GM04504 (cell line): Measurements from ENCODE around the gene CHRNA3.

ENCODE experiments used
- DNase-seq: peaks from one replicate; pipeline ENCODE4 v3.0.0-alpha.2; 2012; ENCODE audit warnings: low read depth

CHRNA3 gene

DNA sequence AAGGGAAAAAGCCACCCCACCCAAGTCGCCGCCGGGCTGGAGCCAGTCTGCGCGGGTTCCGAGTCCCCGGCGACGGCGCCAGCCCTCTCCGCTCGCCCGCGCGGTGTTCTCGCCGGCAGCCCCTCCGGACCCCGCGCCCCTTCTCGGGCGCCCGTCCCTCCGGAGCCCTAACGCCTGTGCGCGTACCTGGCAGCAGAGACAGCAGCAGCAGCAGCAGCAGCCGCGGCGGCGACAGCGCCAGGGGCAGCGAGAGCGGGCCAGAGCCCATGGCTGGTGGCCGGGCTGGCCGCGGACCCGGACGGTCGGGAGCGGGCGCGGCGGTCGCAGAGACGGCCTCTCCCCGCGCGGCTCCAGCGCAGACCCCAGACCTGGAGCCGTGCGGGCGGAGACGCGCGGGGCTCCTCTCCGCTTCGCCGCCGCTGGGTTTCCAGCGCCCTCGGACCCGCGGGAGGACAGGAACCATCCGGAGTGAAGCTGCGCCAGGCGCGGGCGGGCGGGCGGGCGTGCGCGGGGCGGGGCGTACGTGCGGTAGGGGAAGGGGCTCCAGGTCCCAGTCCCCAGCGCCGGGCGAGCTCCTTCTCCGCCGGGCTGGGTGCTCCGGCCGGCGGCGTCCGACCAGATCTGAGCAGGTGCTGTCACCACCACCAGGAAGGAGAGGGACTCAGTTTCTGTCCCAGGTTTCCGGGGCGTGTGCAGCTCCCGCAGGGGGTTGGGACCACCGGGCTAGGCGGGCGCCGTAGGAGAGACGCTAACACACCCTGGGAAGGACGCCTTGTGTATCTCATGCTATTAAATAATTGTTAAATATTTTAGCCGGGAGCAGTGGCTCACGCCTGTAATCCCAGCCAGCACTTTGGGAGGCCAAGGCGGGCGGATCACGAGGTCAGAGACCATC lies at the start of gene CHRNA3:
TSS of gene CHRNA3 (minus strand) at position 470 of the 895 bp plus-strand sequence. CDS start at position 268, 202 bp downstream.
- no peak for DNase-seq

DNA sequence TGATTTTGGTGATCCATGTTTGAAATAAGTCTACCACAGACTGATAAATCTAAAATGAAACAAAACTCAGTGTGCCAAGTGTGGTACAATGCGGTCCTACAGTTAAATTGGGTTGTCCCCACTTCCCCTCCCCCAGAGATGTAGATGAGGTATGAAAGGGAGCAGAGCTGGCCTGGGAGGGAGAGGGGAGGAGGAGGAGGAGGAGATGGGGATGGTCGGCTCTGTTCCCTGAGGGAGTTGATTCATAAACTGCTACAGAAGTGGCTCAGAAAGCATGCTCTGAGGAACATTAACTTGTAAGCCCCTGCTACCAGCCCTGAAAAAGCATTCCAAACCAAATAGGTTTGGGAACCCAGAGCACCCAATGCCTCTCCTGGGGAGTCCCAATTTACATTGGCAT lies 48.2 kb upstream of the CHRNA3 start:
- no peak for DNase-seq

DNA sequence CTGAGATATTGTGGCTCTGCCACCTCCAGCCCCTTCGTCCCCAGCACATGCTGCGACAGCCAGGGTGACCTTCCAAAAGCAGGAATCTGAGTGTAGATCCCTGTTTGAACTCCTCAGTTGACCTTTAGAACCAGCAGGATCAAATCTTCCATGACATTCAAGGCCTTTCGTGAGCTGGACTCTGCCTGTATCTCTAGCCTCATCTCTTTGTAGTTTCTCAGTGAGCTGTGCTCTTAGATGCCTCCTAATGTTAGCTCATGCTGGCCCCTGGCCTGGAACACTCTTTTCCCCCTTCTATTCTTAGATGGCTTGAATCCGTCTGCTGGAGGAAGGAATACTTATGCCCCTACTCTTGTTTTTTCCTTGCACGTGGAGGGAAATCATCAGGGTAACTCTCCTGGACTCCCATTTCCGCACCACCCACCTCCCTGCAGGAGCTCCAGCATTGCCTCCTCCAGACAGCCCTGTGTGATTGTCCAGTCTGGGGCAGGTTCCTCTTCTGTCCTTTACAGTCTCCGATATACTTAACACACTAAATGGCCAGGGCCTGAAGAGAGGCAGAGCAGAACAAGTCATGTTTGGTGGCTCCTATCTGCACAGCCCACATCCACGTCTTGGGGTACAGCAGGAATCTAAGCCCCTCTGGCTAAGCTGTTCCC lies 46.9 kb upstream of the CHRNA3 start:
- no peak for DNase-seq

DNA sequence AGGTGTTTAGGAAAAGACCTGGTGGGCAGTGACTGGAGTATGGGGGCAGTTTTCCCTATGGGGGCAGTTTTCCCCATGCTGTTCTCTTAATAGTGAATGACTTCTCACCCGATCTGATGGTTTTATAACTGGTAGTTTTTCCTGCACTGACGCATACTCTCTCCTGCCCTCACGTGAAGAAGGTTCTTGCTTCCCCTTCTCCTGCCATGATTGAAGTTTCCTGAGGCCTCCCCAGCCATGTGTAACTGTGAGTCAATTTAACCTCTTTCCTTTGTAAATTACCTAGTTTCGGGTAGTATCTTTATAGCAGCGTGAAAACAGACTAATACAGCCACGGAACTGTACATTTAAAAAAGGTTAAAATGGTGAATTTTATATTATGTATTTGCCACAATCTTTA lies 45.2 kb upstream of the CHRNA3 start:
- DNase-seq = no peak

DNA sequence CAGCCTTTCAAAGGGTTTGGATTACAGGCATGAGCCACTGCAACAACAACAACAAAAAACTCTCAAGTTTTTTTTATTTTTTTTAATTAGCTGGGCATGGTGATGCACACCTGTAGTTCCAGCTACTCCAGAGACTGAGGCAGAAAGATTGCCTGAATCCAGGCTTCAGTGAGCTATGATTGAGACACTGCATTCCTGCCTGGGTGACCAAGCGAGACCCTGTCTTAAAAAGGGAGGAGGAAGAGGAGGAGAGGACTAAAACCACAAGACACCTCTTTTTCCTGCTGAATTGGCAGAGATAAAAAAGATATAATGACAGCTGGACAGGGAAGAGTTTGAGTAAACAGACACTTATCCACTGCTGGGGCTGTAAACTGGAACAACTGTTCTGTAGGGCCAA lies 42.9 kb upstream of the CHRNA3 start:
- no peak for DNase-seq

DNA sequence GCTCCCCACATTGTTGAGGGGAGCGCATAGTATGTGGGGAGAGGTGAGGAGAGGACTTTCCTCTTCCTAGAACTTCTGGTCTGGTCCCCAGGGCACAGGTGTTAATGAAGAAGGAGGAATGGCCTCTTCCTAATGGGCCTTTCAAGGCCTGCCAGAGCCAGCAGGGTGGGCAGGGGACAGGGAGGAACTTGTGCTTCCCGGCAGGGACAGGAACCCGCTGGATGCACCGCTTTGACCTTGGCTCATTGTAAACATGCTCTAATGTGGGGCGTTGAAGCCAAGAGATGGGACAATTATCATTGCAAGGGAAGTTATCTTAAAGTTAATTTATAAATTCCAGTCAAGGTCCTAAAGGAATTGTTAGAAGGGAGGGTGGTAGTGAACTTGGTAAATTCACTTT lies 41.2 kb upstream of the CHRNA3 start:
- no peak for DNase-seq

DNA sequence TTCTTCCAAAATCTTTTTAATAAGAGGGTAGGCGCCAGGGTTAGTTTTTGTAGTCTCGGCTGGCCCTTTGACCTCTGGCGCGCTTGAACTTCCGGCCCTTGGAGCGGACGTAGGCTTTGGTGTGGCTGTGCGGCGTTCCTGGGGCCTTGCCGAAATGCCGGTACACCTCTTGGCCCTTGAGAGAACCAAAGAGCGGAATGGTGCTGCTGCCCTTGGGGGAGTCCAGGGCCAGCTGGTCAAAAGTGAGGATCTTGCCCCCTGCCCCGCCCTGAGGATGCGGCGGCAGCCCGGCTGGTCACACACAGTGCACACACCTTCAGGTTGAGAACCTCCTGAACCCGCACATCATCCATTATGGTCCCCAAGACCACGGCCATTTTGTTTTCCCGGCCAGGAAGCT lies 40.2 kb upstream of the CHRNA3 start:
- DNase-seq = no peak

DNA sequence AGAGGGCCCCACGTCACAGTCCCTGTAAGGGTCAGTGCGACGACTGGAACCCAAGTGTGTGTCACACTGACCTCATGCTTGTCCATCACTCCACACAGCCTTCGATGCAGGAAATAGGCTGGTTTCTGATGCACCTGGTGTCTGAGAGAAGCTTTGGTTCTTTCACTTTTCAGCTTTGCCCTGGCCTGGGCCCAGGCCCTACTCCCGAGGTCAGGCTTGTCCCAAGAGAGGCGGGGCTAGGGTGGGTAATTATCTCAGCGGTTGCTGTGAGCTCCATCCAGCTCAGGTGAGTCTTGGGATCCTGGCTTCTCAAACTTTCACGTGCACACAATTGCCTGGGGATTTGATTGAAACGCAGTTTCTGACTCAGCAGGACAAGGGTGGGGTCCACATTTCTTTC lies 39.8 kb upstream of the CHRNA3 start:
- DNase-seq = no peak

DNA sequence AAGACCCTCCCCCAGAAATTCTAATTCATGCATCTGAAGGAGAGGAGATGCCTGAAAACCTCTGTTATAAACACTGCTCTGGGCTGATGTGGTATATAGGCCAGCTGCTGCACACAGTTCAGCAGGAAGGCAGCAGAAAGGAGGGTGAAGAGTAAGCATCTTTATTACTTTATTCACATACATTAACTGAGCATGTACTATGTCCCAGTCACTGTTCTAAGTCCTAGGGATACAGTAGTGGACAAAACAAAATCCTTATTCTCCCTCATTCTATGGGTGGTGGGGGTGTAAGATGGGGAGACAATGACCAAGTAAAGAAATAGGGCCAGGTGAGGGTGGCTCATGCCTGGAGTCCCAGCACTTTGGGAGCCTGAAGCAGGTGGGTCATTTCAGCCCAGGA lies 38.0 kb upstream of the CHRNA3 start:
- no peak for DNase-seq

DNA sequence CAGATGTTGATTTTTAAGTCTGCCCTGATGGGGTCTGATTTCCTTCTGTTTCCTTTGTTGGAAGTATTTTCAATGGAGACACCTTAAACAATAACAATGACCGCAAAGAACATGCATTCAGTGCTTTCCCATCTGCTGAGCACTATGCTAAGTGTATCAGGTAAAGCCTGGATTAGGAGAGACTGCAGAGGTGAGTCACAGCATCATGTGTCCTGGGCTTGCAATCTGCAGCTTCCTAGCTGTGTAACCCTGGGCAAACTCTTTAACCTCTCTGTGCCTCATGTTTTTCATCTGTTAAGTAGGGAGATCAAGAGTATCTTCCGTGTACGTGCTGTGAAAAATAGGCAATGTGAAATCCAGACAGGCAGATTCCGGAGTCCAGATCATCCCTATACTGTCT lies 33.5 kb upstream of the CHRNA3 start:
- DNase-seq = no peak

DNA sequence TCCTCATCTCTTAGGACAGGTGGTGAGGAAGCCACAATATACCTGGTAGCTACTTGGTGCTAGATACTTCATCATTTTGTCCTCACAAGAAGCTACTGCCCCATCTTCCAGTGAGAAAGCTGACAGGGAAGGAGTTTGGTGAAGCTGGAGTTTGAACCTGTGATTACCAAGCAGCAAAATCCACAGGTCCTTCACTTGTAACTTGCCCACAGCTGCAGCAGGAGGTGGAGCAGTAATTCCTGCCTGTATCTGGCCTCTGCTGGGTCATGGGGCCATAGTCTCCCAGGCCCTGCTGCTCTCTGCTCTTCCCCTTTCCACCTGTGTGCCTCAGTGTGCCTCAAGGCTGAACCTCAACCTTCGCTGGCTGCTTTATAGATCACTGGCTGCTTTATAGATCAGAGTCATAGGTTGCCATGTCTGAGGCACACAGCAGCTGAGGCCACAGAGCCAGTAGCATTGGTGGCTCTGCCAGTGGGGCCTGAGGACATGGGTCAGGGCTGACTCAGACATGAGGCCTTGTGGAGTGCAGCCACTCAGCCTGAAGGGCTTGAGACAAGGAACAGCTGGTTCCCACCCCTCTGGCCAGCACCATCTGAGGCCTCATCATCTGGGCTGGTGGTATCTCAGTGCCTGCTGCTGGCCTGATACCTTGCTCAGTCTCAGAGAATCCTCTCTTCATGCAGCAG lies 31.3 kb upstream of the CHRNA3 start:
- no peak for DNase-seq

DNA sequence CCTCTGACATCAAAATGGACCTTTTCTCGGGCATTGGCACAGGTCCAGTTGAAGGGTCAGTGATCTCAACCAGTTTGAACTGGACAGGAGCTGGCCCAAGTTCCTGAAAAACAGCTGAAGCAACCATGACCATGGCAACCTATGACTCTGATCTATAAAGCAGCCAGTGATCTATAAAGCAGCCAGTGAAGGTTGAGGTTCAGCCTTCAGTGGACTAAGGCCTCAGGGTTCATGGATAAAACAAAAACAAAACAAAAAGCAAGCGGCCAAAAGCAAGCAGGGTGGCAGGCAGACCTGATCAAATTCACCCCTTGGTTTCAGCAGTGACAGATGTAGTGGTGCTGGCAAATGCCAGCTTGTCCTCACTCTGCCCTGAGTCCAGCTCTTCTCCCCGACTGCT lies 30.2 kb upstream of the CHRNA3 start:
- DNase-seq = no peak

DNA sequence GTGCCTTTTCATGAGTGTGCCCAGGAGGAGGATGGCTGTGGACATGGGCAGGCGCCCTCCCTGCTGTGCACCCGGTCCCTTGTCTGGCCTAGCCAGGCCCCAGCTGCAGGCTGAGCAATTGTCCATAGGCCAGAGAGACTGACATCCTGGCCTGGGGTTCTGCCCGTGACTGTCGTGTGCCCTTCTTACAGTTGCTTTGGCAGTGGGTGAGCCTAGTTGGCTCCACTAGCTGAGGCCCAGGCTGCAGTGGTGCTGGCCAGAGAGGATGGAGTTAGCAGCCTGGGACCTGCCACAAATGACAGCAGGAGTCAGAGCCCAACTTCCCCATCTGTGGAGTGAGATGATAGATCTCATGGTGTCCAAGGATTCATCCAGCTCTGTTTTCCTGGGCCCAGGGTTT lies 29.2 kb upstream of the CHRNA3 start:
- DNase-seq = no peak

DNA sequence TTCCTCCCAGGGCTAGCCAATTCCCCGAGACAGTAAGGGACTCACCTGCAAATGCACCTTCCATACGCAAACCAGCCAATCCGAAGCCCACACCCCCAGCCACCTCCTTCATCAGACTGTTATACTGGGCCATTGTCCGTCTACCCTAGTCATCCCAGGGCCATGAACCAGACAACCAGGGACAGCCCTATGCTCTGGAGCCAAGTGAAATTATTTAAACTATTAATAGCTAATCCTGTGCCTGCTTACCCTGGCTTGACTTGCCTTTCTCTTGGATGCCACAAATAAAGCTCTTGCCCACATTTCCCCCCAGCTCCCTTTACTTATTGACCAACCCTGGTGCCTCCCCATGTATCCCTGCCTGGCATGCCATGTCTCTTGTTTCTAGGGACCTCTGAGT lies 24.2 kb upstream of the CHRNA3 start:
- no peak for DNase-seq

DNA sequence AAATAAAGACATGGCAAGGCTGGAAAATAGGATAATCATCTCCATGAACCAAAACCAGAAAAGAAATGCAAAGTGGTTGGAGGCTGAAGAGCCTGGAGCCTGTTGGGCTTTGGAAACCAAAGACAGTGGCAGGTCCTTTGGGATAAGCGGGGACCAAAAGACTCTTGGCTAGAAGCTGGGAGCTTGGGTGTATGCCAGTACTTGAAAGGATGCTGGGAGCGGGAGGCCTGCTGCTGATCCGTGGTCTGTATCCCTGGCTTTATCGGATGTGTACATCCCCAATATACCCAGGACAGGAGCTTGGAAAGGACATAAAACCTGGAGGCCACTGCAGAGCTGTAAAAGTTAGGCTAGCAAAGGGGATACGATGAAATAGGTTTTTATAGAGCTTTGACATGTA lies 21.5 kb upstream of the CHRNA3 start:
- no peak for DNase-seq

DNA sequence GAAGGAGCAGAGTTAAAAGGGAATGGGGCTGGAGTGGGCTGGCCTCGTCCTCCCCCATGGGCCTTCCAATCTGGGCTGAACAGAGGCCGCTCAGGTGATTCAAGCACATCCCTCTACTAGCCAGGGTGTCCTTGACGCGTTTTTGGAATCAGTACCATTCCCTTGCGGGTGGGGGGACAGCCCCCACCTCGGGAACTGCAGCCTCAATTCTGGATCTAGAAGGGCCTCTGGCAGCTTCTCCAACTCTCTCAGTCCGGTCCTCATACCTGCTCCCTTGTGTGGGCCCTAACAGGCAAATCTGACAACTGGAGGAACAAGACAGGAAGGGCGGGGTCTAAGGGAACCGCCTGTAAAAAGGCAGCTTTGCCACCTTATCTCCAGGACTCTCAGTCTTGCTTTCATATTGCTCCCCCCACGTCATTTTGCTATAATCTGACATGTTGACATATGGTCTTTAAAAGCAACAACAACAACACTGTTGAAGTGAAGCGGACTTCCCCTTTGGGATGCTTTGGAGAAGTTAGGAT lies 21.0 kb upstream of the CHRNA3 start:
- DNase-seq = no peak

DNA sequence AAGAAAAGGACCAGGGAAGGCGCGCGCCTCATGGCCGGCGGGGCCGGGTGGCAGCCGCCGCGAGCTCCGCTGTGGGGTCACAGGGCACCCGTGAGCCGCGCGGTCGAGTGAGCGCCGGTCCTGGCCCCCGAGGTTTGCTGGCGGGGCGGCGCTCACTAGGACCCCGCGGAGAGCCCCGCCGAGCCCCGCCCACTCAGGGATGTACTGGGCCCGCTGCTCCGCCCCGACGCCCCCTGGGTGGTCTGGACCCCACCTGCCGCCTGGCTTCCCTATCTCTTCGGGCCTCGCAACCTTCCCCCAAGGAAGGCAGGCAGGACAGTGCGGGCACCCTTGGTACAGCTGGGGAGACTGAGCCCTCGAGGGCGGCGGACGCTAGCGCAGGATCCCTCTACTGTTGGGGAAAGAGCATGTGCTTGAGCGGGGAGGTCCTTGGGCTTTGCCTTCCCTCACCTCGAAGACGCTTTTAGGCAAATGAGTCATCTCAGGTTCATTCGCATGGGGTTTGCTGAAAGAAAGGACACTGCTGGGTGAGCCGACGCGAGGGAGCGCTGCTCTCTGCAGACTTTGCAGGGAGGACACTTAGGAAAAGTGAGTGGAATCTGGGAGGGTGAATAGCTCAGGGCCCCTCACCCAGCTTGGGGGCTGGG lies 20.4 kb upstream of the CHRNA3 start, which contains the start of gene CHRNB4:
TSS of gene CHRNB4 (minus strand) at position 109 of the 647 bp plus-strand sequence. CDS start at position 32, 77 bp downstream.
- DNase-seq = no peak

DNA sequence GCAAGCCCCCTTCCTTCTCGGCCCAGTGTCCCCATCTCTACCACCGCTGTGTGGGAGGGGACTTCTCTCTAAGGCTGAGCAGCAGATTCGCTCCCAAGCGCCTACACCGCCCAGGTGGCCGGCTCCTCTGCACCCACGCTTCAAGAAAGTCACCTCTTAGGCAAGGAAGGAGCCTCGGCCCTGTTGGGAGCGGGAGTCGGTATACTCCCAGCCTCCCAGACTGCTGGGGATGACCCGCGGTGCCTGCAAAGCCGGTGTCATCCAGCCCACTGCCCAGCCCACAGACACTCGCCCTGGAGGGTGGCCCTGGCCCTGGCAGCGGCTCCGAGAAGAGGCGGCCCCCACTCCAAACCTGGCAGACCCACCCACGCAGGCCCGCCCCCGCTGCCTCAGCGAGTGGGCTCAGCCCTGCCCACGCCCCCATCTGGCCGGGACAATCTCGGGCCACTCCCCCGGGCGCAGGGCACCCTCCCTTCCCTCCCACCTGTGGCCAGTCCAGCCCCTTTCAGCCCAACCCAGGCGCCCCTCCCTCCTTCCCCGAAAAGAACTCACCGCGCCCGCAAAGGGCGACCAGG lies 19.8 kb upstream of the CHRNA3 start:
- no peak for DNase-seq

DNA sequence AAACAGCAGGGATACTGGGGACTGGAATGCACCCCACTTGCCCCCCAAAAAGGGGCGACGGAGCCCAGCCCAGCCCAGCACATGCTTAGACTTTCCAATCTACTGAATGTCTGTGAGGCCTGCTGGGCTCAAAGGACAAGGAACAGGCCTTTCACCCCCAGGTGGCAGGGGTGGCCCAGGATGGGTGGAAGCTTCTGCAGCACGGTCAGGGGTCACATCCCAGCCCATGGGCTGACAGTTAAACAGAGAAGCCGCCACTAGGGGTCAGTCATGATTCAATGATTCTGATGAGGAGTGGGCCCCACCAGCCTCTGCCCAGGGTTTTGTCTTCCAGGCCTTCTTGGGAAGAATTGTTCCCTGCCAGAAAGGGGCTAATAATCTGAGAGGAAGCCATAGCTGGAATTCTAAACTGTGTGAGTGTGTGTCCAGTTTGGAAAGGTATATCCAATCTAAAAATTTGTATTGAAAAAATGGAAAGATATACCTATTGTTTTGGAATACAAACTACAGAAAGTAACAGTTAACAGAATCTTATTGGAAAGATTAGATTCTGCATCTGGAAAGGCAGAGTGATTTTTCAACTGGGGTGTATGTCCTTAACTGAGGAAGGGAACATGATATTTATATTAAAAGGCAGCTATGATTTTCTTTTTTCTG lies 18.0 kb upstream of the CHRNA3 start:
- DNase-seq = peak; percentile 3

DNA sequence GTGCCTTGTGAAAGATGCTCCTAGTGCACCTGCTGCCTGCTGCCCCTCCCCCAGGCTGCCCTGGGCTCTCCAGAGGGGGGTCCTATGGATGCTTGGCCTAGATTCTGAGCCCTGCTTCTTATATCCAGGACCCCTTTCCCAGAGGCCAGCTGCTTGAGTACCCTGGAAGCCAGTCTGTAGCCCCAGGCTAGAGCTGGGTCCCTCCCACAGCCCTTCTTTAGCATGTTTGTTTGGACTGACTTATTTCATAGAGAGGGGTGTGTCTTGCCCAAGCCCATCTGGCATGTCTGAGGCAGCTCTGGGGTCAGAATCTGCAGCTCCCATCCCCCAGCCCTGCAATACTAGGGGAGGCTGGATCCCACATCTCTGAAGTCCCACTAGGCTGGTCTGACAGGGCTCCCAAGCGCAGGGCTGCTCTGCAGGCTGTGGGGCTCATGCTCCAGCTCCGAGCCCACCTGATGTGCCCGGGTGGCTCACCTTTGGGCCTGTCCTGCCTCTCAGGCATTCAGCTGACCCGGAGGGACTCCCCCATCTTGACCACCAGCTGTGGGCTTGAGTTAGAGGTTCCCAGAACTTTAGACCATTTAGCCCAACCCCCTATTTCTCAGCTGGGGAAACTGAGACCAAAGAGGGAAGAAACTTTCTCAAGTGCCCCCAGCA lies 17.1 kb upstream of the CHRNA3 start:
- DNase-seq = no peak
